ENCODE measurements around the gene MCOLN3.

Gene MCOLN3

DNA sequence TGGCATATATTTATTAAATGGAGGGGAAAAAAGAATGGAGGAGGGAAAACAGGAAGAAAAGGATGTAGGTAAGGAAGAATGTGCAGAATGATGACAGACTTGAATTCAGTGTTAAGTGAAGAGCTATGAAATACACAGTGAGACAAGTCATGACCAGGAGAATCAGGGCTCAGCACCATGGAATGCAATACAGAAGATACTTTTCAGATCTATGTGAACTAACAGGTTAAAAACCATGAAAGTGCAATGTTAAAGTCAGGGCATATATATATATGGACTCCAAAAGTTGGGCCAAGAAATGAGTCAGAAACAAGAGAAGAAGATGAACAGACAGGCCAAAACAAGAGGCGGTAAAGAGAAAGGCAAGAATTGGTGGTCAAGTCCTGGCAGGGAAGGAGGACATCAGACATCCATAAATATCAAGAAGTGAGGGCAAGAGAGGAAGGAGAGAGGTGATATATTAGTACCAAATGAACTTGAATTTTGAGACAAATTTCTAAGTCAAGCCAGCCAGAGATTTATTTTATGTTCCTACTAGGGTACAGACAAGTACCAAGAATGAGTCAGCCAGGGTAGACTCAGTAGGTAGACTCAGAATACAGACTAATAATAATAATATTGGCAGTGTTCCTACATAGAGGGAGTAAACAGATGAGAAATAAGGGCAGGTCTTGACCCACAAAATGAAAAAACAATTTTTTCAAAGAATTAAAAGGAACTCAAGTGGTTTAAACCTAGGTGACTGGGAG lies 39.5 kb upstream of the MCOLN3 start:
- Histone ChIP-seq H3K4me3 (ENCODE audit: low read depth, low read length) (no peak overlapping the region), H3K36me3 (no peaks in the 10 kb centered on the region), H3K27me3 (peaks cover 17% of the 10 kb centered on the region), H3K9me3 (no peaks in the 10 kb centered on the region), H3K4me1 (no peaks in the 10 kb centered on the region)
- DNase-seq = no peak
- TF ChIP-seq, protein P1, sequence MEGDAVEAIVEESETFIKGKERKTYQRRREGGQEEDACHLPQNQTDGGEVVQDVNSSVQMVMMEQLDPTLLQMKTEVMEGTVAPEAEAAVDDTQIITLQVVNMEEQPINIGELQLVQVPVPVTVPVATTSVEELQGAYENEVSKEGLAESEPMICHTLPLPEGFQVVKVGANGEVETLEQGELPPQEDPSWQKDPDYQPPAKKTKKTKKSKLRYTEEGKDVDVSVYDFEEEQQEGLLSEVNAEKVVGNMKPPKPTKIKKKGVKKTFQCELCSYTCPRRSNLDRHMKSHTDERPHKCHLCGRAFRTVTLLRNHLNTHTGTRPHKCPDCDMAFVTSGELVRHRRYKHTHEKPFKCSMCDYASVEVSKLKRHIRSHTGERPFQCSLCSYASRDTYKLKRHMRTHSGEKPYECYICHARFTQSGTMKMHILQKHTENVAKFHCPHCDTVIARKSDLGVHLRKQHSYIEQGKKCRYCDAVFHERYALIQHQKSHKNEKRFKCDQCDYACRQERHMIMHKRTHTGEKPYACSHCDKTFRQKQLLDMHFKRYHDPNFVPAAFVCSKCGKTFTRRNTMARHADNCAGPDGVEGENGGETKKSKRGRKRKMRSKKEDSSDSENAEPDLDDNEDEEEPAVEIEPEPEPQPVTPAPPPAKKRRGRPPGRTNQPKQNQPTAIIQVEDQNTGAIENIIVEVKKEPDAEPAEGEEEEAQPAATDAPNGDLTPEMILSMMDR (IDR thresholded peaks at IDR 0.05; ENCODE audit: low read depth, low read length) = no peak

DNA sequence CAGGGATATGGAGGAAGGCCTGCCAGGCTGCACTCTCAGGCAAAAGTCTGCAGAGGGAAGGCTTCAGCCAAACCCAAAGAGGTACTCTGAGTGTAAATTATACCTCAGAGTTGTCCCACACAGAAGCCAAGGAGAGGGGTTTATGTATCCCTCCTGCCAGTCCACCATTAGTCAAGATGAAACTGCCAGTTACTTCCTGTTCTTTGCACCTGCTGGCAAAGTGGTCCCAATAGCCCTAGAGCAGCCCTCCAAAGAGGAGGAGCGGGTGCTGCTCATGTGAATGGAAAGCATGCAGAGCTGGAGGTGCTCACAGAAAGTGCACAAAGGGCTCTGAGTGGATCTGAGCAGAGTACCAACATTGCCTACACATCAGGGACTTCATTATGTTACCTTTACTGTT lies 37.1 kb upstream of the MCOLN3 start:
- H3K4me3 ChIP-seq (ENCODE audit: low read depth, low read length) = no peak overlapping the region
- TF ChIP-seq, protein P1 (IDR thresholded peaks at IDR 0.05; ENCODE audit: low read depth, low read length) = no peak
- no peaks in the 10 kb centered on the region for H3K4me1 ChIP-seq
- peaks cover under 1% of the 10 kb centered on the region; the same call in 1 of the 2 replicates for H3K27me3 ChIP-seq
- H3K9me3 ChIP-seq = no peaks in the 10 kb centered on the region
- no peaks in the 10 kb centered on the region for H3K36me3 ChIP-seq
- no peak for DNase-seq

DNA sequence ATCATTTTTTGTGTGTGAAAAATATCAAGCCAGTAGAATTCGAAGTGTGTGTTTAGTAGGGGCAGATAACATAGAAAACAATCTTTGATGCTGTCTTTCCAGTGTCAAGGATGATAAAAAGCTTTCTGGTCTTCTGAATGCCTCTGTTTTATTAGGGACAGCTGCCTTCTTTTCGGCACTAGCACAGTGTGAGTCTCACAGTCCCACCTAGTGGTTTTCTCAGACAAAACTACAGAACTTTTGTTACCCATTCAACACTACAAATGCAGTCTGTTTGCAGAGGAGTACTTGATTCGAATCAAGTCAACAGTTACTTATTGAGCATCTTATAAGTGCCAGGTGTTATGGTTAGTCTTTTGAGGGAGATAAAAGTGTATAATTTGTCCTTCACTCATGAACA lies 30.6 kb upstream of the MCOLN3 start:
- Histone ChIP-seq H3K36me3 (no peaks in the 10 kb centered on the region), H3K4me1 (no peaks in the 10 kb centered on the region), H3K4me3 (ENCODE audit: low read depth, low read length) (no peak overlapping the region), H3K27me3 (no peaks in the 10 kb centered on the region), H3K9me3 (no peaks in the 10 kb centered on the region)
- TF ChIP-seq, protein P1 (IDR thresholded peaks at IDR 0.05; ENCODE audit: low read depth, low read length) = no peak
- no peak for DNase-seq

DNA sequence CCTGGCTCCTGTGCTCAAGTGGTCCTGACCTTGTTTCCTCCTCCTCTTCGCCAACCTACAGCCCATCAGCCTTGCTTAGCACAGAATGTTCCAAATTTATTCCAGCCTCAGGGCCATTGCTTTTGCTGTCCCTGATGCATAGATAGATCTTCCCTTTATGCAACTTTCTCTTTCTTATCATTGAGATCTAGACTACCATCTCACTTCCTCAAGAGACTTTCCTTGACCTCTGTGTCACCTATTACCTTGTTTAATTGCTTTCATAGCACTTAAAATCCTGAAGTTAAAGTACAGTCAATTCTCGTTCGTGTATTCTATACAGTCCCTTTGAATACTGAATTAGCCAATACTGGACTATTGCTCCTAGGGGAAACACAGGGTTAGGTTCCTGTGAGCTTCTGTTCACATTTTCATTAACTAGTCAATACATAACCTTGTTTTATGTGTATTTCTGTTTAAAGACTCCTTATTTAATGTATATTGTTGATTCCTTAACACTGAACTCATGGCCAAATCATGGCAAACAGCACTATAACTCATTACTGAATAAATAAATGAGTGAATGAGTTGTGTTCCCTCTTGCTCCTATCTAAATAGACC lies 26.2 kb upstream of the MCOLN3 start:
- no peak for DNase-seq
- TF ChIP-seq, protein P1 (IDR thresholded peaks at IDR 0.05; ENCODE audit: low read depth, low read length) = no peak

DNA sequence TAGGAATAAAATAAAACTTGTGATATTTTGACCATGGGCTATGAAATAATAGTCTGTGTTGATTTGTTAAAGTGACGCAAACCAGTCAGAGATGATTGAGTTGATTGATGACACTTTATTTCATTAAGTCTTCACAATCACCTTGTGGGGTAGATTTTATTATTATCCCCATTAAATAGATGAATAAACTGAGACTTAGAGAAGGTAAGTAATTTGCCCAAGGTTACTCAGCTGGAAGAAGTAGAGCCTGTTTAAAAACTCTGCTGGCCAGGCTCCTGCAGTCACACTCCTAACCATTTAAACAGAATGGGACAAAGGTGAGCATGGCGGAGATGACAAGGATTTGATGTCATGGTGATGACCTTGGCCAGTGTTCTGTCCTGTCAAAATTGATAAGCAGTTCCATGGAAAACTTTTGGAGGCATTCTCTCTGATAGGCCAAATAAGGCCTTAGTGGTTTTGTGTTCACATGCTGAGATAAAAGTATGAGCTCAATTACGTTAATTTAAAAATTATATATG lies 22.7 kb upstream of the MCOLN3 start:
- DNase-seq = no peak
- Histone ChIP-seq H3K36me3 (no peaks in the 10 kb centered on the region), H3K4me1 (no peaks in the 10 kb centered on the region), H3K9me3 (no peaks in the 10 kb centered on the region), H3K4me3 (ENCODE audit: low read depth, low read length) (no peak overlapping the region), H3K27me3 (no peaks in the 10 kb centered on the region)
- TF ChIP-seq, protein P1 (IDR thresholded peaks at IDR 0.05; ENCODE audit: low read depth, low read length) = no peak

More for the DNA sequence above, 26.2 kb upstream of the MCOLN3 start:
- Histone ChIP-seq H3K27me3 (no peaks in the 10 kb centered on the region), H3K4me1 (no peaks in the 10 kb centered on the region), H3K4me3 (ENCODE audit: low read depth, low read length) (no peak overlapping the region), H3K36me3 (no peaks in the 10 kb centered on the region), H3K9me3 (no peaks in the 10 kb centered on the region)

DNA sequence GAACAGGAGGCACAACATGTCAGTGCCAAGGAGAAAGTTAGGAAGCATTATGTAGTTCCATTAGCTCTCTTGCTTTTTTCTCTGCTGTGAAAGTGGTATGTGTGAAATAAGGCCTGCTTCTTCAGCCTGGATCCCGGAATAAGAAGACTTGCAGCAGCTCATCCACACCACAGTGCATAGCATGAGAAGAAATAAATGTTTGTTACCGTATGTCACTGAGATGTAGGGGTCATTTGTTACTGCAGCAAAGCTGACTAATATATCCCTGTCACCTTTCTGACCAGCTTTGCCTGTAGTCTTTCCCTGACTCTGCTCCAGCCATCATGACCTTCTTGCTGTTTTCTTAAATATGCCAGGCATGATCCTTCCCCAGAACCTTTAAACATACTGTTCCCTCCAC lies 20.5 kb upstream of the MCOLN3 start:
- Histone ChIP-seq H3K4me3 (ENCODE audit: low read depth, low read length) (no peak overlapping the region), H3K27me3 (no peaks in the 10 kb centered on the region), H3K4me1 (no peaks in the 10 kb centered on the region), H3K36me3 (no peaks in the 10 kb centered on the region), H3K9me3 (no peaks in the 10 kb centered on the region)
- DNase-seq = no peak
- TF ChIP-seq, protein P1 (IDR thresholded peaks at IDR 0.05; ENCODE audit: low read depth, low read length) = no peak

Data from BE2C (cell line).